IPS-18c (cell line): Measurements from ENCODE around the gene GAS6.

ENCODE experiments used
- H3K4me3 ChIP-seq: 2 replicates; pipeline ENCODE4 v1.7.0; 2013; ENCODE audit warnings: low read depth, mild to moderate bottlenecking, low read length, moderate library complexity; ENCODE audit not compliant: insufficient read depth
- H3K9me3 ChIP-seq: one replicate; pipeline ENCODE4 v1.6.1; 2013; ENCODE audit warnings: mild to moderate bottlenecking, low read length, moderate library complexity; ENCODE audit not compliant: control insufficient read depth, insufficient read depth

Gene GAS6

GRCh38 chr13:113859311-113860050 is 4.4 kb downstream of the GAS6 start:
- H3K4me3 ChIP-seq: no peak overlapping the region
- H3K9me3 ChIP-seq: no peaks in the 10 kb centered on the region

DNA sequence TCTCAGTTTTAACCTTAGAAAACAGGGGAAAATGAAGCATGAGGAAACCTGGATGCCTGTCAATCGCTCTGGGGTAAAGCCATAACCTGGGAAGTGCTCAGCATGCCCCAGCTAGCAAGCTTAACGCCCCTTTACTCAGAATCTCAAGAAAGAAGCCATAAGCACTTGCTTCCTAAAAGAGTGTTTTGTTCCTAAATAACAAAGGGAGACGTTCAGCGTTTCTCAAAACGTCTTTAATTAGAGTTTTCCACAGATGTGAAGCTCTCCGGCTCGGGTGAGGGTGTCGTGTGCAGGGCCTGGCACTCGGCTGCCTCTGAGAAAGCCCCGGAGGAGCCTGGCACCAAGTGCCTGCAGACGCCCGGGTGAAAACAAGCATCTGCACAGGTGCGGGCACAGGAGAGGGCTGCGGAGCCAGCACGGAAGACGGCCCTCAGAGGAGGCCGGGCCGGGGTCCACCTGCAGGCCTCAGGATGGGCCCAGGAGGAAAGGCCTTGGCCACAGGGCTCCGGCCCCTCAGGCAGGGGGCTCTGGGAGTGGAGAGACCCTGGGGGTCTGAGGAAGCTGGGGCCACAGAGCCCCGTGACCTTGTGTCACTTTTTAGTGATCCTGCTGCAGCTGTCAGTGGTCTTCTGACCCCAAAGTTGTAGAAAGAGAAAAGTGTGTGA is 6.2 kb downstream of the GAS6 start:
- Histone ChIP-seq H3K4me3 (no peak overlapping the region), H3K9me3 (no peaks in the 10 kb centered on the region)

- no peaks in the 10 kb centered on the region for H3K9me3 ChIP-seq
- no peak overlapping the region for H3K4me3 ChIP-seq
Observed at GRCh38 chr13:113856716-113857065, 7.2 kb downstream of the GAS6 start.

- Histone ChIP-seq H3K9me3 (no peaks in the 10 kb centered on the region), H3K4me3 (no peak overlapping the region)
Observed at GRCh38 chr13:113855931-113856715, 7.8 kb downstream of the GAS6 start.

DNA sequence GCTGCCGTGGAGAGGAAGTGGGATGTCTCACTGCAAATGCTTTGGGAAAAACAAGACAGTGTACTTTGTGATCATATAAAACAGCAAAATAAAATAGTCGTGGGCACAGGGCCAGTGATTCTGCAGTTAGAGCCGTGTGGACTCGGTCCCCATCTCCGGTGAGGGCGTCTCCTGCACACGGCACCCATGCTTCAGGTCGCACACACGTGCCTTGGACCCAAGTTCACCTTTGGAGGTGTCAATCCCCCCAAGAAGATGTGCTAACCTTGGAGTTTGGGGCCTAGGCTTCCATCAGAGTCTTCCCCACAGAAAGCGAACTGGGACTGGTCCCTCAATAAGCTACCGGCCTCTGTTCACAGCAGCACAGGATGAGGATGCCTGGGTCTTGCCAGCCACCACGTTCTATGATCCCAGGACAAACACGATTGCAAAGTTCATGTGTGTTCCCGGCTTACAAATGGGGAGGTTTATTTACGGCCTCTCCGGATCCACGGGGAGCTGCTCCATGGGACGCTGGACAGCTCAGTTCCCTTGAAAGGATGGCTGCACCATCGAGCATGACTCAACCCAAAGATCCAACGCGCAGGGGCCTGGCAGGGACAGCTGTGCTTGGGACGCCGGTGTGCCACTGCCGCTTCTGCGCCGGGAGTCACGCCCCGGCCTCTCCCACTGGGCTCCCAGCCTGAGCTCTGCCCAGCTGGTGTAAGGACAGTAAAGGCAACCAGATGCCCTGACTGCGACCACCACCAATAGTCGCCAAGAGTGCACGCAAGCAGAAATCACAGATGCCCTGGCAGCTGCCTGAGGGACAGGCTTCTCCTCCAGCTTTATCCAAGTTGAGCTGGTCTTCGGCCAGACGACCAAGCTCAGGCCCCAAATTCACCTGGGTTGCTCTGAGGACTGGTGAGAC is 8.6 kb downstream of the GAS6 start:
- Histone ChIP-seq H3K4me3 (no peak overlapping the region), H3K9me3 (no peaks in the 10 kb centered on the region)

DNA sequence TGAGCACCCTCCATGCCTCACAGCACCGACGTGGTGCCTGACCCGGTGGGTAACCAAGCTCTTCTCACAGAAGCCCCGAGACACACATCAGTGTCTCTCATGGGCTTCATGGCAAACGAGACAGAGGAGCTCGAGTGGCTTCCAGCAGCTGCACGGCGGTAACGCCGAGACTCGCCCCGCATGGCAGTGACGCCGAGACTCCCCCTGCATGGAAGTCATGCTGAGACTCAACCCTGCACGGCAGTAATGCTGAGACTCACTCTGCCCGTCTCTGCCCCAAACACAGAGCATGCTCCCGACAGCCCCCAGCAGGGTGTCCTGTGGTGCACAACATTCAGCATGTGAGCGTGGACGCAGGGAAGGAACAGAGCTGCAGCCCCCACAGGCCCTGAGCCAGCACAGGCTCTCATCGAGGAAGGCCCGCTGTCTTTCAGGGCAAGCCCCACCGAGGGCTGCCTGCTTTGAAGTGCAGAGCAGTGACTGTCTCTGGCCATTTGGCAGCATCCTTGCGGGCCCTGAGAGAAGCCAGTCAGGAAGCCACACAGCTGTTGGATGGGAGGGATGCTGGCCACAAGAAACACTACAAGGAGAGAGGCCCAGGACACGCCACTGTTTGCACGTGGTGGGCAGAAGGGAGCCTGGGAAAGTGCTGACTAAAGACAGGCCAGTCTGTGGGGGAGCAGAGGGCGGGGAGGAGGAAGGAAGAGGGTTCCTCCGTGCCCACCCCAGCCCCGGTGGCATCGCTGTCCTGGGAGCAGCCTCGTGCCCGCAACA is 9.5 kb downstream of the GAS6 start:
- Histone ChIP-seq H3K4me3 (no peak overlapping the region), H3K9me3 (no peaks in the 10 kb centered on the region)

- Histone ChIP-seq H3K4me3 (no peak overlapping the region), H3K9me3 (no peaks in the 10 kb centered on the region)
Observed at GRCh38 chr13:113853518-113854237, 10.2 kb downstream of the GAS6 start.

DNA sequence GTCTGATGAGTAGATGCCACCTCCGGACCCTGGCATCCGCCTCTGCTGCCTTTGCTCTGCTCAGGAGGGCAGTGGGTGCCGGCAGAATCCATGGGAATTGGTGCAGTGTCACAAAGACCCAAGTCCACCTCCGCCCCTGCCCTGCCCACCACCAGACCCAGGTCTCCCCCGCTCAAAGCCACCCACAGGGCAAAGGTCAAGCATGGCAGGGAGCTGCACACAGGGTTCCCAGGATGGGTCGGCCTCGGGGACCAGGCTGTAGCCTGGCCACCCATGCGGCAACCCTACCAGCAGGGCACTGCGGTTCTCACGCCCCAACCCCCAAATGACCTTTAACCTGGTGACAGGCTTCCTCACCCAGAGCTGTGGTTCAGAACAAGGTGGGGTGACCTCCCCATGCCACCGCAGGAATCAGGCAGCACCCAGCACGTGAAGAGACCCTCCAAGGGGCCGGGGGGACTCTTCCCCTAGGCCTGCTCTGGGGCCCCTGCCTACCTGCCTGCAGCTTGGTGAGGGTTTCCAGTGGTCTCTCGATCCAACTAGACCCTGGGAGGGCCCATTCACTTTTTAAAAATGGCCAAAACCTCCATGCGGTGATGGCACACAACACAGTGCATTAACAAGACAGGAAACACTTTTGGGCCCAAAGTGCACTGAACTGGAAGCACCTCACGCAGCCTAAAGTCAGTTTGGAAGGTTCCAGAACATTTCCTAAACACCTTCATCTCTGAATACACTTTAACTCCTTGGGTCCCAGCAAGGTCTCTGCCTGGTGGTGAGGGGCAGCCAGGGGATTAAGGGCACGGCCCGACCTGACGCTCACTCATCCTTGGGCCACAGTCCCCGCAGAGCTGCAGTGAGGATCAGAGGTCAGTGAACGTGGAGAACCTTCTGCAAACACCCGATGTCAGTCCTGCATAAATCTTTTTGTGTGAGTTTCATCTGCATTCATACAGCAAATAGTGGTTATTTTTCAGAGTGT is 11.0 kb downstream of the GAS6 start:
- Histone ChIP-seq H3K9me3 (no peaks in the 10 kb centered on the region), H3K4me3 (no peak overlapping the region)

GRCh38 chr13:113851826-113852535 is 11.9 kb downstream of the GAS6 start:
- Histone ChIP-seq H3K4me3 (no peak overlapping the region), H3K9me3 (no peaks in the 10 kb centered on the region)

GRCh38 chr13:113851480-113851803 is 12.4 kb downstream of the GAS6 start:
- no peaks in the 10 kb centered on the region for H3K9me3 ChIP-seq
- no peak overlapping the region for H3K4me3 ChIP-seq

DNA sequence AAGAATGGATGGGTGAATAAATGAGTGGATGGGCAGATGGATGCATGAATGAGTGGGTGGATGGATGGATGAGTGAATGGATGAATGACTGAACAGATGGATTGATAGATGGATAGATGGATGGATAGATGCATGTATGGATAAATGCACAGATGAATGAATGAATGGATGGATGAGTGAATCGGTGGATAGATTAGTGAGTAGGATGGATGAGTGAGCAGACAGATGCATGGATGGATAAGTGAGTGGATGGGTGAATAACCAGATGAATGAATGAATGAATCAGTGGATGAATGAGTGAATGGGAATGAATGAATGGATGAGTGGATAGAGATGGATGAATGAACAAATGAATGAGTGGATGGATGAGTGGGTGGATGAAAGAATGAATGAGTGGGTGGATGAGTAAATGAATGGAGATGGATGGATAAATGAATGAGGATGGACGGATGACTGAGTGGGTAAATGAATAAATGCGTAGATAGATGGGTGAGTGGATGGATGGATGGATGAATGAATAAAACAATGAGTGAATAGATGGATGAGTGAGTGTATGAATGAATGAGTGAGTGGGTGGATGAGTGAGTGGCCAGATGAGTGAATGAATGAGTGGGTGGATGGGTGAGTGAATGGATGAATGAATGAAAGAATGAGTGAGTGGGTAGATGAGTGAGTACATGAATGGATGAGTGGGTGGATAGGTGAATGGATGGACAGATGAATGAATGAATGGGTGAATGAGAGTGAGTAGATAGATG is 13.0 kb downstream of the GAS6 start:
- H3K4me3 ChIP-seq: no peak overlapping the region

DNA sequence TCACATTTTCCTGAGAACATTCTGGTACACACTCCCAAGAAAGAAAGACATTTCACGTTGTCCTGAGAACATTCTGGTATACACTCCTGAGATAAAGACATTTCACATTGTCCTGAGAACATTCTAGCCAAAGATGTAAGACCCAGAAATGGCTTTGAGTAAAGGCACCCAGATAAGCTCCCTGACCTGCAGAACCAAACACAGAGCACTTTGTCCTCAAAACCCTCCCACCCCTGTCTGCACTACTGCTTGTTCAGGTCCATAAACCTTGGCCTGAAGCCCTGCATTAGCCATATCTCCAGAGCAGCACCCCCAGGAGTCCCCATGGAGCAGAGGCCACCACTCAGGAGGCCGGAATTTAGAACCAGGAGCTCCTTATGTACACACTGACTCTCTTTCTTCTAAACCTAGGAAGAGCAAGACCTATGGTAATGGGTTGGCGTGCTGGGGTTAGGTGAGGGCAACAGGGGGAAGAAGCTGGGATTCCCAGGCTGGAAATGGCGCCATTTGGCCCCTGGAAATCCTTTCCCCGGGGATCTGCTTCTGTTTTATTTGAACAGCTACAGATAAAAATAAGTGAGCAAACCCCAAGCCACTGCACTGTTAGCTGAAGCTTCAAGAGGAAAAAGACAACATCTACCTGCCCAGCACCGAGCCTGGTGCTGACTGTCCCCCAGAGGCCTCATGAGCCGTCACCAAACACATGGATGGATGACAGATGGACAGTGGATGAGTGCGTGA is 13.7 kb downstream of the GAS6 start:
- Histone ChIP-seq H3K9me3 (no peaks in the 10 kb centered on the region), H3K4me3 (no peak overlapping the region)

More for the DNA sequence above, 13.0 kb downstream of the GAS6 start:
- H3K9me3 ChIP-seq: no peaks in the 10 kb centered on the region

GRCh38 chr13:113849546-113849945 is 14.3 kb downstream of the GAS6 start:
- H3K9me3 ChIP-seq: no peaks in the 10 kb centered on the region
- no peak overlapping the region for H3K4me3 ChIP-seq
